IPS-18a (cell line): Measurements from ENCODE around the gene PHKG2.

Source experiments
- H3K27ac ChIP-seq: one replicate; pipeline ENCODE4 v1.5.1; 2013; ENCODE audit warnings: low read length
- H3K27me3 ChIP-seq: one replicate; pipeline ENCODE4 v1.6.1; 2013; ENCODE audit warnings: mild to moderate bottlenecking, low read length; ENCODE audit not compliant: control insufficient read depth, insufficient read depth
- H3K36me3 ChIP-seq: one replicate; pipeline ENCODE4 v1.6.1; 2013; ENCODE audit warnings: low read depth, low read length; ENCODE audit not compliant: control insufficient read depth
- H3K4me1 ChIP-seq: one replicate; pipeline ENCODE4 v1.6.1; 2013; ENCODE audit warnings: low read depth, low read length; ENCODE audit not compliant: control insufficient read depth
- H3K4me3 ChIP-seq: one replicate; pipeline ENCODE4 v1.5.1; 2013; ENCODE audit warnings: low read length
- H3K9ac ChIP-seq: one replicate; pipeline ENCODE4 v1.6.1; 2013; ENCODE audit warnings: mild to moderate bottlenecking, low read length, moderate library complexity
- H3K9me3 ChIP-seq: one replicate; pipeline ENCODE4 v1.6.1; 2013; ENCODE audit warnings: low read depth, low read length; ENCODE audit not compliant: control insufficient read depth

PHKG2 gene

GRCh38 chr16:30793508-30794069 is 45.4 kb downstream of the PHKG2 start:
- Histone ChIP-seq H3K9me3 (no peaks in the 10 kb centered on the region), H3K27ac (no peak overlapping the region), H3K4me3 (no peak overlapping the region), H3K9ac (no peak overlapping the region), H3K36me3 (no peaks in the 10 kb centered on the region), H3K4me1 (no peaks in the 10 kb centered on the region), H3K27me3 (no peaks in the 10 kb centered on the region)

- no peak overlapping the region for H3K4me3 ChIP-seq
- no peaks in the 10 kb centered on the region for H3K36me3 ChIP-seq
These were observed 46.4 kb downstream of the PHKG2 start for GRCh38 chr16:30794634-30795033.

GRCh38 chr16:30797670-30798309 is 49.6 kb downstream of the PHKG2 start:
- Histone ChIP-seq H3K27ac (no peak overlapping the region), H3K9me3 (no peaks in the 10 kb centered on the region), H3K4me1 (no peaks in the 10 kb centered on the region), H3K27me3 (peaks cover 7% of the 10 kb centered on the region), H3K9ac (no peak overlapping the region), H3K4me3 (no peak overlapping the region), H3K36me3 (no peaks in the 10 kb centered on the region)

More at GRCh38 chr16:30794634-30795033, 46.4 kb downstream of the PHKG2 start:
- no peaks in the 10 kb centered on the region for H3K9me3 ChIP-seq
- no peaks in the 10 kb centered on the region for H3K27me3 ChIP-seq
- H3K4me1 ChIP-seq: no peaks in the 10 kb centered on the region
- H3K27ac ChIP-seq: no peak overlapping the region
- no peak overlapping the region for H3K9ac ChIP-seq
